CD4-positive, alpha-beta T cell treated with Interleukin-6 at 100 ng/mL for 8 hours (primary cell): Measurements from ENCODE around the gene NAPA.

Source experiments
- DNase-seq: peaks from one replicate; pipeline ENCODE4 v3.0.0-alpha.2; 2020; ENCODE audit warnings: mixed read lengths, low spot score

NAPA gene

GRCh38 chr19:47499863-47500830, 14.7 kb downstream of the NAPA start:
- DNase-seq: no peak

DNA sequence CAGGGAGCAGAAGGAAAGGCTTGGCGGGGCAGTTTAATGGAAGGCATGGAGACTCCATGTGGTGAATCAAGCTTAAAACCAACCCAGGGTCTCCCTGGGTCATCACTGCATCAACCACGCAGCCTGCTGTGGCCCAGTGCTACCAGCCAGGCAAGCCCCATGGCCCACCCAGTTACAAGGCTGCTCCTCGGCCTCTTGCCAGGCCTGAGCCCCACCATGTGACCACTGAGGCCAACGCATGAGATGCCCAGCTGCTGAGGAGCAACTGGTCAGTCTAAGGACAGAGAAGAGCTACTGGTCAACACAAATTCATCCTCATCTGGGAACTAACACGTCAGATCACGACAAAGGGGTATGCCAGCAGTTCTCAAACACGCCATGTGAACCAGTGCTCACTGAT, 15.5 kb downstream of the NAPA start:
- no peak for DNase-seq

- DNase-seq: no peak
These were observed 16.3 kb downstream of the NAPA start for GRCh38 chr19:47498561-47498960.

DNA sequence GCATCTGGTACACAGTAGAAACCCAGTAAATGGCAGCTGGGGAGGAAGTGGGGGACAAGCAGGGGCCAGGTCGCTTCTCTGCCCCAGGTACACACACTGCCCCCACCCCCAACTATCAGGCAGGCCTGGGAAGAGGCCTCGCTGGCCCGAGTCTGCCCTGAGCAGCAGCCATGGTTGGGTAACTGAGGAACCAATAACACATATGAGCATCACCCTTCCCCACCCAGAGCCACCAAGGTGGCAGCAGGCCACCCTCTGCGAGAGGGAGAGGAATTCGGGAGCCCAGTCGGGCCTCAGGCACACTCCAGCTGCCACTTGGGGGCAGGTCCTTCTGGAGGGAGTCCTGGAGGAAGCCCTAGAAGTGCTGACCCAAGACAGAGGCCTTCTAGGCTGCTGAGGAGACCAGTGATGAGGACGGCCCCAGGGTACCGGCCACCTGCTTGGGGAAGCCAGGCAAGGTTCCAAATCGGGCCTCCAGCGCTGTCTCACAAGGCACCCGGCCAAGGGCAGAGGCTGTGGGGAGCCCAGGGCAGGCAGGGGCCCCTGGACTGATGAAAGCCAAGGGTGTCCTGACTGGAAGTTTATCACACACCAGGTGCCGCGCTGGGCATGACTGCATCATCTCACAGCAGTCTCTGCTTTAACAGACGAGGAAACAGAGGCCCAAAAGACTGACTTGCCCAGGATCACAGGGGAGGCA, 16.9 kb downstream of the NAPA start:
- no peak for DNase-seq

GRCh38 chr19:47497050-47497766, 17.7 kb downstream of the NAPA start:
- no peak for DNase-seq

DNA sequence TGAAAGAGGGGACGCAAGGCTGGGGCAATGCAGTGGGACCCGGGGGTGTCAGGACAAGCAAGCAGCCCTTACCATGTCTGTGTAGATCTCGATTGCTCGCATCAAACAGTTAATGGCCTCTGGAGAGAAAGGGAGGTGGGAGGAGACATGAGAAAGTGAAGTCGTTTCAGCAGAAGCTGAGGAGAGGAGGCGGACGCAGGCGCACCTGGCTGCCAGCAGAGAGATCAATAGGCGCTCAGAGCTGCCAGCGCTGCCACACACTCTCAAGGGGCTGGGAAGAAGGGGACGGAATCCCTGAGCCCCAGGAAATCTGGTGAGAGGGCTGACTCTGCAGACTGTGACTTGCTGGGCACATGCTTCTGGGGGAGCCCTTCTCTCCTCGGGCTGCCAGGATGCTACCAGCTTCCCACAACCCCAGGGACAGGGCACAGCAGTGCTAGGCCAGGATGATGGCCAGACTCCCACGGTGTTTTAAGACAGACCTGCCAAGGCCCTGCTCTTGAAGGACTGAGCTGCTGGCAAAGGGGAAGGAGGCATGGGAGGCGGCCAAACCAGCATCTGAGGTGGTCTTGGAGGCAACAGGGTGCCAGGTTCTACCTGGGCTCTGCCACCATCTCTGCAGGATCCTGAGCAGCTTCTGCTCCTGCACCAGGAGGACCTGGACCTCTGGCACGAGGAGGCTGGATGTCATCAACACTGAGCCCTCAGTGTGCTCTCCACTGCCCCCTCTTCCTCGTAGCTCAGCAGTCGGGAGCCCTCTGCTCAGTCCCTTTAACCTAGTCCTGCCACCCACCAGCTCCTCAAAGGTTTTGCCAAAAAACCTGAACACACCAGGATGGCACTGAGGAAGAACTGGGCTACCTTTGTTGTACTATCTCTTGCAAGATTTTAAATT, 19.1 kb downstream of the NAPA start:
- no peak for DNase-seq

DNA sequence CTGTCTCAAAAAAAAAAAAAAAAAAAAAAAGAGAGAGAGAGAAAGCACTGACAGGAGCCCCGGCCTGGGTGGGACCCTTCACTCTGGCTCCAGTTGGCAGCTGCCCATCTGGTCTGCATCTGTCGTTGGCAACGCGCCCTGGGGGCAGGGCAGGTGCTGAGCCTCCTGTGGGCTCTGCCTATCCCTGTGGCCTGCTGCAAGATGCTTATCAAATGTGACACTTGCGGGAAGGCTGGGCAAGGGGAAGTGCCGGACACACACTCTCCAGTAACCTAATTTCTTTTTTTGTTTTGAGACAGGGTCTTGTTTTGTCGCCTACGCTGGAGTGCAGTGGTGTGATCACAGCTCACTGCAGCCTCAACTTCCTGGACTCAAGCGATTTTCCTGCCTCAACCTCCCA, 20.1 kb downstream of the NAPA start:
- no peak for DNase-seq

DNA sequence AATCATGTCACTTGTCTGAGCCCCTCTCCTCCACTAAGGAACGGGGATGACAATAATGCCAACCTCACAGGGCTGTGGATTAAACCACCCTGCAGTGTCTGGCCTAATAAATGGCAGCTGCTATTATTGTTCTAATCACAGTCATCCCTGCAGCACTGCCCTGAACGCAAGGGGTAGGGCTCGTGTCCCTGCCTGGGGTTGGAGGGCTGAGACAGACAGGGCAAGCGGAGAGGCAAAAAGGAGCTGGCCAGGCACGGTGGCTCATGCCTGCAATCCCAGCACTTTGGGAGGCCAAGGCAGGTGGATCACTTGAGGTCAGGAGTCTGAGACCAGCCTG, 20.7 kb downstream of the NAPA start:
- no peak for DNase-seq

DNA sequence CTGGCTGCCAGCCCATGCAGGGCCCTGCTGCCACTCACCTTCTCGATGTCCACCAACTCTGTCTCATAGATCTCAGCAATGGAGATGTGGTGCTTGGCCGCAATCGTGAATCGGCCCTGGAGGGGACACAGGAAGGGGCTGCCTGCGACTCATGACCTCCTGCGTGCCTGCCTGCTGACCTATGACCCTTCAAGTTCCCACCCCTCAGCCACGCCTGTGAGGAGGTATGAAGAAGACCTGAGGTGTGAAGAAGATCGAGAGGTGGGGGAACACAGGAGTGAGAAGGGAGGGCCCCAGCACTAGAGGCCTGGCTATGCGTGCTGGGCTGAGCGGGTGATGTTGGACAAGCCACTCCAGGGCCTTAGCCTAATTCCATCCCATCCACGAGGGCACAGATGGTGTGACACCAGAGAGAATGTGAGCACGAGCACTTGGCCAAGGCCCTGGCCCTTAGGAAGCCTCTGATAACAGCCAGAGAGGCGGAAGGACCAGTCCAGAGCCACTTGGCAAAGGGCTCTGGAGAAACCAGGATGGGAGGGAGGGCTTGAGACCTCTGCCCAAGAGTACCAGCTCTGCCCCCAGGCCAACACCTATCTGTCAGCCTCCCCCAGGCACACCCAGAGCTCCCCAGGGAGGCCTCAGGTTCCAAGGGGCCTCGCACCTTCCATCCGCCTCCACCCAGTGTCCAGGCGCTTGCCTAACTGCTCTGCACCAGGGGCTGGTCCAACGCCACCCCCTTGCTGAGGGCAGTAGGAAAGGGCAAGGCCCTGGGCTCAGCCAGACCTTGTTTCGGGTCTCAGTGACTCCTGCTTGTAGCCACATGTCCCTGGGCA, 21.3 kb downstream of the NAPA start:
- DNase-seq: no peak

GRCh38 chr19:47492571-47493377, 22.1 kb downstream of the NAPA start:
- DNase-seq: no peak

- DNase-seq: no peak
These were observed 22.7 kb downstream of the NAPA start for GRCh38 chr19:47492137-47492533.

- no peak for DNase-seq
These were observed 23.3 kb downstream of the NAPA start for GRCh38 chr19:47491358-47492136.

DNA sequence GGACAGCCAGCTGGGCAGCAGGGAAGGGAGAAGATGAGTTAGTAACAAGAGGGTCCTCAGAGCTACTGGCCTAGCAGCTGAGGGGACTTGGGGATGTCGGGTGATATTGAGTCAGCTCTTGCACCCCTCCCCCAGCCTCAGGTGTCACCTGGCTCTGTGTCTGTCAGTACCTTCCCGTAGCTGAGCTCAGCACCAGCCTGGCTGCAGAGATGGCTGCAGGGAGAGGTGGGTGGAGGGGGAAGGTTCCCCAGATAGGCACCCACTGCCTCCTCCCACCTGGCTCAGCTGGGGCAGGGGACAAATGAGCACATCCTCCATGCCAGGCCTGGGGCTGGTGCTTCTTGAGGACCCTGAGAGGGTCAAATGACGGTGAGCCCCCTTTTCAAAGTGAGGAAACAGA, 24.0 kb downstream of the NAPA start:
- no peak for DNase-seq

DNA sequence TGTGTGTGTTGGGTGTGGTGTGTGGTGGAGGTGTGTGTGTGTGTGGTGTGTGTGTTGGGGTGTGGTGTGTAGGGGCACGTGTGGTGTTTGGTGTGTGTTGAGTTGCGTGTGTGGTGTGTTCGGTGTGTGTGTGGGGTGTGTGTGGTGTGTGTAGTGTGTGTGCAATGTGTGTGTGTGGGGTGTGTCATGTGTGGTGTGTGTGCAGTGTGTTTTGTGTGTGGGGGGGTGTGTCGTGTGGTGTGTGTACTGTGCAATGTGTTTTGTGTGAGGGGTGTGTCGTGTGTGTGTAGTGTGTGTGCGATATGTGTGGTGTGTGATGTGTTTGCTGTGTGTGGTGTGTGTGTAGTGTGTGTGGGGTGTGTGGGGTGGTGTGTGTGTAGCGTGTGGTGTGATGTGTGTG, 24.8 kb downstream of the NAPA start:
- no peak for DNase-seq

GRCh38 chr19:47489072-47489914, 25.6 kb downstream of the NAPA start:
- no peak for DNase-seq

GRCh38 chr19:47487551-47488515, 27.0 kb downstream of the NAPA start:
- no peak for DNase-seq

DNA sequence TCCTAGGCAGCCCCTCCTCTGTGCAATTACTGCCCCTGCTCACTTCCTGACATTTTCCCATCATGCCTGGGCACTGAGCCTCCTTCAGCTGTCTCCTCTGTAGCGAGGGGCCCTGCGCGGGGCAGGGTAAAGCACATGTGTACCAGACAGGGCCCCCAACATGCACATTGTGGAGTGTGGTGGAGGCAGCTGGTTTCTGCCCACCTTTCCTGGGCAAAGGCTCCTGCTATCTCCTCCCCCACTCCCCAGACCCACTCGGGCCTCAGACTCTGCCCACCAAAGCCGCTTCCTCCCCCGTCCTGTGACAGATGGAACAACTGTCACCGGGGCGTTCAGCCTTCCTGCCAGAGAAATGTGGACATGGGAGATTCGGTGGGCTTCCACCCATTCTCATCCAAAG, 28.0 kb downstream of the NAPA start:
- DNase-seq: no peak
